Panc1 (cell line): ENCODE measurements around the gene DNAAF5. TPM values are rescaled to one million over a fixed set of nuclear protein-coding genes. Genes with fewer than 3 reads are reported as not detected.

Experiments used
- ATAC-seq: fragments of 200-7000 bp; cut with Tn5 transposase; 2 replicates; pipeline ENCODE4 v1.9.1; 2020; ENCODE audit warnings: mild to moderate bottlenecking, moderate library complexity
- BruUV-seq: library from RNA; stranded (reverse); fragments of 400-500 nt; replicated peaks from 2 replicates; lab custom pipeline; 2021; lab: Mats Ljungman, UMichigan
- CTCF ChIA-PET: fragments of 300-600 bp; sonication (Branson Sonifier 250); formaldehyde crosslinking; loops from one replicate; lab custom pipeline; 2022; ENCODE audit warnings: antibody characterized with exemption; lab: Charles Lee
- POLR2A ChIA-PET: fragments of 300-600 bp; sonication (Branson Sonifier 250); formaldehyde crosslinking; loops from one replicate; lab custom pipeline; 2022; ENCODE audit warnings: antibody characterized with exemption; lab: Charles Lee
- DNase-seq: peaks from one replicate; pipeline ENCODE4 v3.0.0-alpha.2; 2010; ENCODE audit warnings: low read depth, low spot score
- H3K27ac ChIP-seq: 2 replicates; pipeline ENCODE4 v1.5.1; 2011; ENCODE audit warnings: mild to moderate bottlenecking, low read length, inconsistent platforms
- H3K27me3 ChIP-seq: fragments of 200-500 bp; sonication (Bioruptor generic); 2 replicates; pipeline ENCODE4 v1.6.0; 2014; ENCODE audit warnings: low read length, inconsistent platforms; ENCODE audit not compliant: control insufficient read depth, insufficient read depth
- H3K36me3 ChIP-seq: fragments of 200-500 bp; sonication (Bioruptor generic); 2 replicates; pipeline ENCODE4 v1.5.1; 2014; ENCODE audit warnings: inconsistent platforms, mild to moderate bottlenecking, low read length, moderate library complexity; ENCODE audit not compliant: control insufficient read depth, insufficient read depth
- H3K4me1 ChIP-seq: 2 replicates; pipeline ENCODE4 v1.5.1; 2011; ENCODE audit warnings: inconsistent platforms, mild to moderate bottlenecking, low read length, moderate library complexity; ENCODE audit not compliant: control insufficient read depth, insufficient read depth
- H3K4me3 ChIP-seq, 2 experiments: 2 replicates each; pipeline ENCODE4 v1.5.1; 2011 to 2012; ENCODE audit warnings: low read depth in 2 of 2, low read length in 2 of 2, mild to moderate bottlenecking in 2 of 2, inconsistent platforms in 1 of 2, moderate library complexity in 1 of 2
- H3K9me3 ChIP-seq: fragments of 200-500 bp; sonication (Bioruptor generic); 2 replicates; pipeline ENCODE4 v1.5.1; 2014; ENCODE audit warnings: low read depth, mild to moderate bottlenecking, inconsistent platforms, low read length, moderate library complexity; ENCODE audit not compliant: control insufficient read depth, insufficient read depth
- POLR2AphosphoS5 ChIP-seq: IDR thresholded peaks from 2 replicates; pipeline ENCODE4 v1.6.1; 2012; ENCODE audit warnings: mild to moderate bottlenecking, low read depth, low read length, moderate library complexity
- SIN3A ChIP-seq: IDR thresholded peaks from 2 replicates; pipeline ENCODE4 v1.6.1; 2012; ENCODE audit warnings: low read depth, mild to moderate bottlenecking, low read length, moderate library complexity, borderline replicate concordance; ENCODE audit not compliant: insufficient read depth
- TCF7L2 ChIP-seq: IDR thresholded peaks from 2 replicates; pipeline ENCODE4 v1.6.1; 2011; ENCODE audit warnings: mild to moderate bottlenecking, low read depth, low read length, inconsistent platforms
- in situ Hi-C: cut with HindIII; loops from 2 replicates; pipeline ENCODE4 v1.10.0; 2016; ENCODE audit warnings: low sequenced_read_pairs, low pct_unique_long_range_greater_than_20kb
- intact Hi-C: fragments of 100-400 bp; cut with micrococcal nuclease; formaldehyde crosslinking; loops from one replicate; pipeline ENCODE4 v1.10.0; 2022; ENCODE audit not compliant: unreplicated experiment
- total RNA-seq: library from RNA; stranded (reverse); gene quantifications from one replicate; pipeline ENCODE4 v1.2.1, GENCODE V29; 2021; ENCODE audit not compliant: unreplicated experiment
- TF ChIP-seq, protein P1 (sequence below): fragments of 450-650 bp; IDR thresholded peaks from 2 replicates; pipeline ENCODE4 v1.5.1; 2017; ENCODE audit warnings: mild to moderate bottlenecking
- TF ChIP-seq, protein P2 (sequence below), 2 experiments: IDR thresholded peaks; 2 replicates each; pipeline ENCODE4 v1.6.1; 2011 to 2012; ENCODE audit warnings: low read depth in 2 of 2, control low read depth in 1 of 2, low read length in 1 of 2, mild to moderate bottlenecking in 1 of 2, moderate library complexity in 1 of 2; ENCODE audit not compliant: insufficient read depth in 1 of 2

The DNAAF5 gene
- total RNA-seq, 1 experiment from 2014 or later, result 79.5 TPM

DNA sequence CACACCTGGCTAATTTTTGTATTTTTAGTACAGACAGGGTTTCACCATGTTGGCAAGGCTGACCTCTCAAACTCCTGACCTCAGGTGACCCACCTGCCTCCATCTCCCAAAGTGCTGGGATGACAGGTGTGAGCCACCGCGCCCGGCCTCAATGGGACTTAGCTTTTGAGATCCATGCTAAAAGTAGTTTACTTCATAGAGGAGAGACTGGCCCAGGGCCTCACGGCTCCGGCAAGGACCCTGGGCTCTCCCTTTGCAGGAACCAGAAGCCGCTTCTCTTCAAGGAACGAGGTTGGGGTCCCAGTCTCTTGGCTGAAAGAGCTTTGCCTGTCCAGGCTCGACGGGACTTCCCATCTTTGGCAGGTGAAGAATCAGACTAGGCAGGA lies 30.1 kb upstream of the DNAAF5 start:
- H3K27me3 ChIP-seq, result no peaks in the 10 kb centered on the region
- in situ Hi-C loops (no loop called here), intact Hi-C loops (no loop called here)
- DNase-seq (no peak), ATAC-seq (no peak)
- TF ChIP-seq, protein P1, sequence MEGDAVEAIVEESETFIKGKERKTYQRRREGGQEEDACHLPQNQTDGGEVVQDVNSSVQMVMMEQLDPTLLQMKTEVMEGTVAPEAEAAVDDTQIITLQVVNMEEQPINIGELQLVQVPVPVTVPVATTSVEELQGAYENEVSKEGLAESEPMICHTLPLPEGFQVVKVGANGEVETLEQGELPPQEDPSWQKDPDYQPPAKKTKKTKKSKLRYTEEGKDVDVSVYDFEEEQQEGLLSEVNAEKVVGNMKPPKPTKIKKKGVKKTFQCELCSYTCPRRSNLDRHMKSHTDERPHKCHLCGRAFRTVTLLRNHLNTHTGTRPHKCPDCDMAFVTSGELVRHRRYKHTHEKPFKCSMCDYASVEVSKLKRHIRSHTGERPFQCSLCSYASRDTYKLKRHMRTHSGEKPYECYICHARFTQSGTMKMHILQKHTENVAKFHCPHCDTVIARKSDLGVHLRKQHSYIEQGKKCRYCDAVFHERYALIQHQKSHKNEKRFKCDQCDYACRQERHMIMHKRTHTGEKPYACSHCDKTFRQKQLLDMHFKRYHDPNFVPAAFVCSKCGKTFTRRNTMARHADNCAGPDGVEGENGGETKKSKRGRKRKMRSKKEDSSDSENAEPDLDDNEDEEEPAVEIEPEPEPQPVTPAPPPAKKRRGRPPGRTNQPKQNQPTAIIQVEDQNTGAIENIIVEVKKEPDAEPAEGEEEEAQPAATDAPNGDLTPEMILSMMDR, result no peak
- TF ChIP-seq, protein P2, sequence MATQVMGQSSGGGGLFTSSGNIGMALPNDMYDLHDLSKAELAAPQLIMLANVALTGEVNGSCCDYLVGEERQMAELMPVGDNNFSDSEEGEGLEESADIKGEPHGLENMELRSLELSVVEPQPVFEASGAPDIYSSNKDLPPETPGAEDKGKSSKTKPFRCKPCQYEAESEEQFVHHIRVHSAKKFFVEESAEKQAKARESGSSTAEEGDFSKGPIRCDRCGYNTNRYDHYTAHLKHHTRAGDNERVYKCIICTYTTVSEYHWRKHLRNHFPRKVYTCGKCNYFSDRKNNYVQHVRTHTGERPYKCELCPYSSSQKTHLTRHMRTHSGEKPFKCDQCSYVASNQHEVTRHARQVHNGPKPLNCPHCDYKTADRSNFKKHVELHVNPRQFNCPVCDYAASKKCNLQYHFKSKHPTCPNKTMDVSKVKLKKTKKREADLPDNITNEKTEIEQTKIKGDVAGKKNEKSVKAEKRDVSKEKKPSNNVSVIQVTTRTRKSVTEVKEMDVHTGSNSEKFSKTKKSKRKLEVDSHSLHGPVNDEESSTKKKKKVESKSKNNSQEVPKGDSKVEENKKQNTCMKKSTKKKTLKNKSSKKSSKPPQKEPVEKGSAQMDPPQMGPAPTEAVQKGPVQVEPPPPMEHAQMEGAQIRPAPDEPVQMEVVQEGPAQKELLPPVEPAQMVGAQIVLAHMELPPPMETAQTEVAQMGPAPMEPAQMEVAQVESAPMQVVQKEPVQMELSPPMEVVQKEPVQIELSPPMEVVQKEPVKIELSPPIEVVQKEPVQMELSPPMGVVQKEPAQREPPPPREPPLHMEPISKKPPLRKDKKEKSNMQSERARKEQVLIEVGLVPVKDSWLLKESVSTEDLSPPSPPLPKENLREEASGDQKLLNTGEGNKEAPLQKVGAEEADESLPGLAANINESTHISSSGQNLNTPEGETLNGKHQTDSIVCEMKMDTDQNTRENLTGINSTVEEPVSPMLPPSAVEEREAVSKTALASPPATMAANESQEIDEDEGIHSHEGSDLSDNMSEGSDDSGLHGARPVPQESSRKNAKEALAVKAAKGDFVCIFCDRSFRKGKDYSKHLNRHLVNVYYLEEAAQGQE (IDR thresholded peaks at IDR 0.05; ENCODE audit: insufficient read depth in 1 of 2, low read depth in 2 of 2, low read length in 1 of 2), result no peak
- TF ChIP-seq TCF7L2 (no peak), POLR2AphosphoS5 (no peak), SIN3A (no peak)
- no peaks in the 10 kb centered on the region for H3K36me3 ChIP-seq
- no peaks in the 10 kb centered on the region for H3K9me3 ChIP-seq
- no TSS peak for BruUV-seq
- ChIA-PET POLR2A (no interaction called here), CTCF (no interaction called here)
- no peak overlapping the region for H3K27ac ChIP-seq
- no peaks in the 10 kb centered on the region for H3K4me1 ChIP-seq
- H3K4me3 ChIP-seq, result no peak overlapping the region

DNA sequence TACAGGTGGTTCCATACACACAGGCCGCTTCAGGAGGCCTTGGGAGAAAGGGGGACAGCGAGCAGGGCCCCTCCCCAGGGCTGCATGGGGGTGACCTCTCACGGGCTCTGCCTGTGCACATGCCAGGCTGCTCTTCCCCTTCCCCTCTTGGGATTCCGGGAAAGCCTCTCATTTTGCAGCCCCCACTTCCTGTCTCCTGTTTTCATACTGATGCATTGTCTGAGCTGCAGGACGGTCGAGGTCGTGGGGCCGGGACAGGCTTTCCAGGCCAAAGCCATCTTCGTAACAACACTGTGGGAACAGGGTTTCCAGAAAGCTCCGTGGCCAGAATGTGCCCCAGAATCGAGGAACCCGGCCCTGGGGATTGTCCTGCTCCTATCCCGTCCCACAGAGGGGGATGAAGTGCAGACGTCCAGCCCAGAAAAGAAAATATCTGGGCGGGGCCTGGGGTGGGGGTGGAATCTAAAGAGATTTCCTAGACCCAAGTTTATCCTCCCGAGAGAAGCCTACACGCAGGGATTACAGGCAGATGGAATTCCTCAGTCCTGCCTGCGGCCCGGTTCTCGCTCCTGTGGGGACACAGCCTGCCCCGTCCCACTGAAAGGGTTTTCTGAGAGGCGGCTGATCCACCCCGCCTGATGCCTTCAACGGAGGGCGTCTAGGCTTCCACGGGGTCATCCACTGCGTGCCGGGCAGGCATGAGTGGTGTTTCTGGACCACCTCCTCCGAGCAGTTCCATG lies 29.5 kb upstream of the DNAAF5 start:
- ChIA-PET POLR2A (no interaction called here), CTCF (no interaction called here)
- no peak for DNase-seq
- no peaks in the 10 kb centered on the region for H3K36me3 ChIP-seq
- H3K9me3 ChIP-seq, result no peaks in the 10 kb centered on the region
- intact Hi-C loops (no loop called here), in situ Hi-C loops (no loop called here)
- no peak for TF ChIP-seq POLR2AphosphoS5
- TF ChIP-seq SIN3A, result no peak
- TF ChIP-seq TCF7L2, result no peak
- TF ChIP-seq, protein P1, result no peak
- TF ChIP-seq, protein P2 (IDR thresholded peaks at IDR 0.05; ENCODE audit: insufficient read depth in 1 of 2, low read depth in 2 of 2, low read length in 1 of 2), result no peak
- no peaks in the 10 kb centered on the region for H3K4me1 ChIP-seq
- H3K4me3 ChIP-seq, result no peak overlapping the region
- no TSS peak for BruUV-seq
- no peak overlapping the region for H3K27ac ChIP-seq
- H3K27me3 ChIP-seq, result no peaks in the 10 kb centered on the region
- ATAC-seq, result no peak
